DND-41 (cell line): ENCODE measurements around the gene DCAF5.

ENCODE experiments used
- ATAC-seq: fragments of 200-7000 bp; cut with Tn5 transposase; 3 replicates; pipeline ENCODE4 v1.9.1; 2021; ENCODE audit warnings: low read depth; ENCODE audit not compliant: insufficient read depth
- DNase-seq: peaks from one replicate; pipeline ENCODE4 v3.0.0-alpha.2; 2020
- H2AFZ ChIP-seq: 2 replicates; pipeline ENCODE4 v1.6.0; 2012; ENCODE audit warnings: low read depth, low read length
- H3K27ac ChIP-seq: 2 replicates; pipeline ENCODE4 v1.5.1; 2012; ENCODE audit warnings: low read length, inconsistent platforms
- H3K27me3 ChIP-seq: fragments of 200-600 bp; sonication (generic); 2 replicates; pipeline ENCODE4 v1.6.0; 2012; ENCODE audit warnings: low read length, mild to moderate bottlenecking, inconsistent platforms; ENCODE audit not compliant: insufficient read depth, poor library complexity
- H3K36me3 ChIP-seq: 2 replicates; pipeline ENCODE4 v1.5.1; 2012; ENCODE audit warnings: low read length, inconsistent platforms; ENCODE audit not compliant: insufficient read depth
- H3K4me1 ChIP-seq: 2 replicates; pipeline ENCODE4 v1.5.1; 2012; ENCODE audit warnings: mild to moderate bottlenecking, low read length; ENCODE audit not compliant: insufficient read depth
- H3K4me2 ChIP-seq: 2 replicates; pipeline ENCODE4 v1.6.0; 2012; ENCODE audit warnings: mild to moderate bottlenecking, moderate library complexity, low read length, inconsistent platforms; ENCODE audit not compliant: insufficient read depth
- H3K4me3 ChIP-seq, 2 experiments: fragments of 200-600 bp in 1 of 2; shearing (Covaris generic) in 1 of 2; 2 replicates each; pipeline ENCODE4 v1.5.1; 2012 to 2016; ENCODE audit warnings: inconsistent platforms in 2 of 2, low read length in 2 of 2, mild to moderate bottlenecking in 2 of 2, low read depth in 1 of 2, moderate library complexity in 1 of 2
- H3K79me2 ChIP-seq: 2 replicates; pipeline ENCODE4 v1.6.0; 2012; ENCODE audit warnings: low read length, inconsistent platforms; ENCODE audit not compliant: insufficient read depth
- H3K9ac ChIP-seq: 2 replicates; pipeline ENCODE4 v1.6.0; 2012; ENCODE audit warnings: low read depth, mild to moderate bottlenecking, inconsistent platforms, low read length, moderate library complexity
- H3K9me3 ChIP-seq: 2 replicates; pipeline ENCODE4 v1.5.1; 2012; ENCODE audit warnings: low read length, moderate library complexity, mild to moderate bottlenecking, inconsistent platforms; ENCODE audit not compliant: insufficient read depth, severe bottlenecking
- H4K20me1 ChIP-seq: 2 replicates; pipeline ENCODE4 v1.6.0; 2012; ENCODE audit warnings: low read length; ENCODE audit not compliant: insufficient read depth
- EZH2 ChIP-seq: IDR thresholded peaks from 3 replicates; pipeline ENCODE4 v1.6.1; 2012; ENCODE audit warnings: borderline replicate concordance, low read depth, mild to moderate bottlenecking, moderate library complexity, low read length, inconsistent platforms; ENCODE audit not compliant: severe bottlenecking
- TF ChIP-seq, protein P1 (sequence below): IDR thresholded peaks from 2 replicates; pipeline ENCODE4 v1.5.1; 2012; ENCODE audit warnings: borderline replicate concordance, low read length, moderate library complexity, mild to moderate bottlenecking; ENCODE audit not compliant: poor library complexity, severe bottlenecking; ENCODE audit errors: extremely low read depth

Gene DCAF5

DNA sequence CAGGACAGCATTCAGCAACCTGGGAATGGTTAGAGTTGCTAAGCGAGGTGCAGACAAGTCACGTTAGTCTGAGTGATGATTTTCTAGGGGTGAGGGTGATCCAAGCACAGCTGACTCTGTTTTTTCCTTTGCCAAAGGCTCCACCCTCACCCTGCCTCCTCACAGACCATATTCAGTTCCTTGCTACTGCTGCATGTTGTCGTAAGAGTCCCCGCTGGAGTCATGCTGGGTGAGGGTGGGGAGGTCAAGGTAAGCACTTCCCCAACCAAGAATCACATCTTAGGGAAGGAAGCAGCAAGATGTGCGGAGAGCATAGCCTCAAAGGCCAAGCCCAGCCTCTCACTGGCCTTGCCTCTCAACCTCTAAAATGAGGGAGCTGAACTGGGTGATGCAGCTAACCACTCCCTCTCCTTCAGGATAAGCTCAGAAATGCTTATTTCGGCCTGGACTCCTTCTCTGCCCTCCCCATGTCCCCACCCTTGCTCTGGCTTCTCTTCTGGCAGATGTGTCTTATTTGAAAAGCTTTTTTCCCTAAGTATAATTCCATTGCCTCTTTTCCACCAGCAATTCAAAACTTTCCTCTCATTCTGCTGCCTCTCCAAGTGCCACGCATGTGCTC is 107.0 kb downstream of the DCAF5 start:
- Histone ChIP-seq H3K4me2 (no peak overlapping the region), H3K27me3 (peaks cover 14% of the 10 kb centered on the region), H3K4me1 (no peaks in the 10 kb centered on the region), H2AFZ (no peak overlapping the region), H4K20me1 (no peaks in the 10 kb centered on the region), H3K27ac (no peak overlapping the region), H3K79me2 (no peaks in the 10 kb centered on the region), H3K4me3 (no peak overlapping the region), H3K9ac (no peak overlapping the region), H3K9me3 (no peaks in the 10 kb centered on the region), H3K36me3 (no peaks in the 10 kb centered on the region)
- TF ChIP-seq, protein P1, sequence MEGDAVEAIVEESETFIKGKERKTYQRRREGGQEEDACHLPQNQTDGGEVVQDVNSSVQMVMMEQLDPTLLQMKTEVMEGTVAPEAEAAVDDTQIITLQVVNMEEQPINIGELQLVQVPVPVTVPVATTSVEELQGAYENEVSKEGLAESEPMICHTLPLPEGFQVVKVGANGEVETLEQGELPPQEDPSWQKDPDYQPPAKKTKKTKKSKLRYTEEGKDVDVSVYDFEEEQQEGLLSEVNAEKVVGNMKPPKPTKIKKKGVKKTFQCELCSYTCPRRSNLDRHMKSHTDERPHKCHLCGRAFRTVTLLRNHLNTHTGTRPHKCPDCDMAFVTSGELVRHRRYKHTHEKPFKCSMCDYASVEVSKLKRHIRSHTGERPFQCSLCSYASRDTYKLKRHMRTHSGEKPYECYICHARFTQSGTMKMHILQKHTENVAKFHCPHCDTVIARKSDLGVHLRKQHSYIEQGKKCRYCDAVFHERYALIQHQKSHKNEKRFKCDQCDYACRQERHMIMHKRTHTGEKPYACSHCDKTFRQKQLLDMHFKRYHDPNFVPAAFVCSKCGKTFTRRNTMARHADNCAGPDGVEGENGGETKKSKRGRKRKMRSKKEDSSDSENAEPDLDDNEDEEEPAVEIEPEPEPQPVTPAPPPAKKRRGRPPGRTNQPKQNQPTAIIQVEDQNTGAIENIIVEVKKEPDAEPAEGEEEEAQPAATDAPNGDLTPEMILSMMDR, result no peak
- no peak for TF ChIP-seq EZH2
- no peak for ATAC-seq
- DNase-seq, result no peak

GRCh38 chr14:69044965-69045555 is 107.9 kb downstream of the DCAF5 start:
- Histone ChIP-seq H3K27ac (no peak overlapping the region), H3K4me3 (no peak overlapping the region), H3K4me2 (no peak overlapping the region), H3K36me3 (no peaks in the 10 kb centered on the region), H4K20me1 (no peaks in the 10 kb centered on the region), H3K27me3 (peaks cover 17% of the 10 kb centered on the region), H2AFZ (no peak overlapping the region), H3K9me3 (no peaks in the 10 kb centered on the region), H3K9ac (no peak overlapping the region), H3K4me1 (no peaks in the 10 kb centered on the region), H3K79me2 (no peaks in the 10 kb centered on the region)
- TF ChIP-seq, protein P1, result no peak
- ATAC-seq, result no peak
- DNase-seq, result no peak

DNA sequence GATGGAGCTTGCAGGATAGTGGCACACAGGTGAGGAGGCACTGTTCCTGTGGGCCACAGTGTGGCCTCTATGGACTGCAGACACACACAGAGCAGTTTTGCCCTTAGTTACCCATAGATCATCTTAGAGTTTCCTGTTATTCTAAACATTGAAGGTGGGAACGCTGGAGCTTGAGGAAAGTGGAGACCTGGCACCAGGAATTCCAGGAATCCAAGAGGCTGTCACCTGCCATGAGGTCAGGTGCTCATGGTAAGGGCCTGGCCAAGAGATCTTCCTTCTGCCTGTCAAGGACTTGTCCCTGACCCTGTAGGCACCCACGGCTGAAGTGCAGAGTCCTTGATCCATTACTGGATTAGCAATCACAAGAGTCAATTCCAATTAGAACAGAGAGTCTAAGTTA is 108.6 kb downstream of the DCAF5 start:
- Histone ChIP-seq H3K36me3 (no peaks in the 10 kb centered on the region), H3K4me3 (no peak overlapping the region), H3K4me2 (no peak overlapping the region), H3K79me2 (no peaks in the 10 kb centered on the region), H4K20me1 (no peaks in the 10 kb centered on the region), H3K9ac (no peak overlapping the region), H2AFZ (no peak overlapping the region), H3K9me3 (no peaks in the 10 kb centered on the region), H3K27ac (no peak overlapping the region), H3K4me1 (no peaks in the 10 kb centered on the region), H3K27me3 (peaks cover 23% of the 10 kb centered on the region)
- TF ChIP-seq, protein P1, result no peak
- TF ChIP-seq EZH2, result no peak
- ATAC-seq (no peak), DNase-seq (no peak)
